ENCODE results near the gene SIVA1.

DNA sequence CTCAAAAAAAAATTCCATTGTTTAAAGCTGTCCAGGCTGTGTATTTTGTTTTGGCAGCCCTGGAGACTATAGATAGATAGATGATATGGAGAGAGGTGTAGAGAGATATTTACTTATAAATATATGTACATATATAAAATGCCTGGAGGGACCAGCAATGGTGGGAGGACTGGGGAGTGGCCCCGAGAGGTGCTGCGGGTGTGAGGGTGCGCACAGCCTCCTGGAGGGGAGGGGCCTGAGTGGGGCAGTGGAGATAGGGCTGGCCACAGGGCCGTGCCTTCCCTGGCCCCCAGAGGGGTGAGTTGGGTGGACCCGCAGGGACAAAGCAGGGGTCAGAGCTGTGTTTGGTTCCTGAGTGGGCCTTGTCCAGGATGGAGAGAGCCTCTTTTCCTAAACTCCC is 22.5 kb upstream of the SIVA1 start:
- TF ChIP-seq, protein P1, sequence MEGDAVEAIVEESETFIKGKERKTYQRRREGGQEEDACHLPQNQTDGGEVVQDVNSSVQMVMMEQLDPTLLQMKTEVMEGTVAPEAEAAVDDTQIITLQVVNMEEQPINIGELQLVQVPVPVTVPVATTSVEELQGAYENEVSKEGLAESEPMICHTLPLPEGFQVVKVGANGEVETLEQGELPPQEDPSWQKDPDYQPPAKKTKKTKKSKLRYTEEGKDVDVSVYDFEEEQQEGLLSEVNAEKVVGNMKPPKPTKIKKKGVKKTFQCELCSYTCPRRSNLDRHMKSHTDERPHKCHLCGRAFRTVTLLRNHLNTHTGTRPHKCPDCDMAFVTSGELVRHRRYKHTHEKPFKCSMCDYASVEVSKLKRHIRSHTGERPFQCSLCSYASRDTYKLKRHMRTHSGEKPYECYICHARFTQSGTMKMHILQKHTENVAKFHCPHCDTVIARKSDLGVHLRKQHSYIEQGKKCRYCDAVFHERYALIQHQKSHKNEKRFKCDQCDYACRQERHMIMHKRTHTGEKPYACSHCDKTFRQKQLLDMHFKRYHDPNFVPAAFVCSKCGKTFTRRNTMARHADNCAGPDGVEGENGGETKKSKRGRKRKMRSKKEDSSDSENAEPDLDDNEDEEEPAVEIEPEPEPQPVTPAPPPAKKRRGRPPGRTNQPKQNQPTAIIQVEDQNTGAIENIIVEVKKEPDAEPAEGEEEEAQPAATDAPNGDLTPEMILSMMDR (IDR thresholded peaks at IDR 0.05), result no peak
- TF ChIP-seq POLR2AphosphoS5 (IDR thresholded peaks at IDR 0.05), result no peak
- no peak for TF ChIP-seq POLR2A (IDR thresholded peaks at IDR 0.05)

Measured in transverse colon (tissue), 4 donors.